PC-9 (cell line): ENCODE measurements around the gene ZFAND3. TPM values are rescaled to one million over a fixed set of nuclear protein-coding genes. Genes with fewer than 3 reads are reported as not detected.

Experiments
- BruUV-seq: library from RNA; stranded (reverse); fragments of 400-500 nt; replicated peaks from 2 replicates; lab custom pipeline; 2021; lab: Mats Ljungman, UMichigan
- CTCF ChIA-PET: fragments of 300-600 bp; sonication (Branson Sonifier 250); formaldehyde crosslinking; loops from one replicate; lab custom pipeline; 2022; ENCODE audit warnings: antibody characterized with exemption; lab: Charles Lee
- POLR2A ChIA-PET: fragments of 300-600 bp; sonication (Branson Sonifier 250); formaldehyde crosslinking; loops from one replicate; lab custom pipeline; 2022; ENCODE audit warnings: antibody characterized with exemption; ENCODE audit not compliant: unreplicated experiment; lab: Charles Lee
- DNase-seq, 2 experiments: peaks; one replicate each; pipeline versions ENCODE4 v3.0.0 to v3.0.0-alpha.2; 2015 to 2022; ENCODE audit warnings: mixed read lengths in 1 of 2
- H2AFZ ChIP-seq: fragments of 200-600 bp; sonication (generic); 2 replicates; pipeline ENCODE4 v1.8.1; 2017; ENCODE audit warnings: antibody characterized with exemption
- H3F3A ChIP-seq: fragments of 200-600 bp; sonication (generic); 2 replicates; pipeline ENCODE4 v1.8.1; 2017; ENCODE audit warnings: antibody characterized with exemption, mild to moderate bottlenecking, low read depth; ENCODE audit not compliant: insufficient read depth
- H3K27ac ChIP-seq: fragments of 200-600 bp; sonication (generic); 2 replicates; pipeline ENCODE4 v1.6.1; 2016; ENCODE audit warnings: mixed run types
- H3K27me3 ChIP-seq: fragments of 200-600 bp; sonication (generic); 2 replicates; pipeline ENCODE4 v1.6.1; 2016; ENCODE audit warnings: low read depth, mixed run types; ENCODE audit not compliant: insufficient read depth
- H3K36me3 ChIP-seq: fragments of 200-600 bp; sonication (generic); 2 replicates; pipeline ENCODE4 v1.6.1; 2016; ENCODE audit warnings: low read depth, mixed run types
- H3K4me1 ChIP-seq: fragments of 200-600 bp; sonication (generic); replicated peaks from 2 replicates; pipeline ENCODE4 v1.6.1; 2016; ENCODE audit warnings: mixed run types; ENCODE audit not compliant: insufficient read depth
- H3K4me2 ChIP-seq: fragments of 200-600 bp; sonication (generic); 2 replicates; pipeline ENCODE4 v1.6.1; 2017; ENCODE audit warnings: mixed run types
- H3K4me3 ChIP-seq: fragments of 200-600 bp; sonication (generic); 2 replicates; pipeline ENCODE4 v1.6.1; 2016; ENCODE audit warnings: mixed run types
- H3K79me2 ChIP-seq: fragments of 200-600 bp; sonication (generic); 2 replicates; pipeline ENCODE4 v1.6.1; 2017; ENCODE audit warnings: low read depth, mixed run types
- H3K9me2 ChIP-seq: fragments of 200-600 bp; sonication (generic); 2 replicates; pipeline ENCODE4 v1.8.1; 2017; ENCODE audit warnings: mild to moderate bottlenecking; ENCODE audit not compliant: insufficient read depth
- H3K9me3 ChIP-seq: fragments of 200-600 bp; sonication (generic); 2 replicates; pipeline ENCODE4 v1.8.1; 2016; ENCODE audit warnings: low read depth; ENCODE audit not compliant: insufficient read depth
- H4K20me1 ChIP-seq: fragments of 200-600 bp; sonication (generic); 2 replicates; pipeline ENCODE4 v1.8.1; 2017; ENCODE audit not compliant: insufficient read depth
- EZH2 ChIP-seq: fragments of 200-600 bp; sonication (generic); IDR thresholded peaks from 2 replicates; pipeline ENCODE4 v1.8.0; 2017; ENCODE audit warnings: antibody characterized with exemption, low read depth
- intact Hi-C: fragments of 100-400 bp; cut with micrococcal nuclease; formaldehyde crosslinking; loops from one replicate; pipeline ENCODE4 v1.10.0; 2022; ENCODE audit not compliant: unreplicated experiment
- total RNA-seq: library from RNA; stranded (reverse); gene quantifications from 2 replicates; pipeline ENCODE4 v1.2.3, GENCODE V29; 2021
- TF ChIP-seq, protein P1 (sequence below): fragments of 200-600 bp; sonication (generic); conservative IDR thresholded peaks from 2 replicates; pipeline ENCODE4 v1.6.1; 2017; ENCODE audit warnings: mixed run types, antibody characterized with exemption, mild to moderate bottlenecking, moderate library complexity

Gene ZFAND3
- total RNA-seq, 1 experiment from 2014 or later = 46.8 TPM

DNA sequence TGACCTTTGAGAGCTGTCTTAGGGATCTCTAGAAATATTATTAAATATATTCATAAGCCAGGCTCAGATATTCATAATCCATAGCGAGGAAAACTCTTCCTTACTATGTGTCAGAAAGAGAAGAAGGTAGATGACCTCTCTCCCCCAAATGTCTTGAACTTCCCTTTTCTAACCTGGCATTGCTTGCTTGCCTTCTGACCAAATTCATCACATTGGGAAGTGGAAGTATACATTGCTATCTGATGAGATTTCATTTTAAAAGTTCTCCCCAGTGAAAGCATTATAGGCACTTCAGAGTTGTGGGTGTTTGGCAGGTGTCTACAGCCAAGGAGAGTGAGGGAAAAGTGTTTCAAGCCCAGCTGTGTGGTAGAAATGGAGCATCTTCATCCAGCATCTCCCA lies 197.3 kb downstream of the ZFAND3 start:
- intact Hi-C loops = loop anchor here (10.0 kb wide), 2 partner anchors 222 to 322 kb away; partner anchors contain the start of gene MDGA1
- Histone ChIP-seq H3K79me2 (peaks cover 30% of the 10 kb centered on the region), H3K4me3 (no peak overlapping the region), H3K9me2 (no peaks in the 10 kb centered on the region), H3K4me1 (no peaks in the 10 kb centered on the region), H3K27me3 (no peaks in the 10 kb centered on the region), H3K27ac (no peak overlapping the region), H3K4me2 (no peak overlapping the region), H4K20me1 (peaks cover 72% of the 10 kb centered on the region), H3F3A (no peaks in the 10 kb centered on the region), H3K9me3 (no peaks in the 10 kb centered on the region), H2AFZ (no peak overlapping the region), H3K36me3 (no peaks in the 10 kb centered on the region)
- TF ChIP-seq, protein P1, sequence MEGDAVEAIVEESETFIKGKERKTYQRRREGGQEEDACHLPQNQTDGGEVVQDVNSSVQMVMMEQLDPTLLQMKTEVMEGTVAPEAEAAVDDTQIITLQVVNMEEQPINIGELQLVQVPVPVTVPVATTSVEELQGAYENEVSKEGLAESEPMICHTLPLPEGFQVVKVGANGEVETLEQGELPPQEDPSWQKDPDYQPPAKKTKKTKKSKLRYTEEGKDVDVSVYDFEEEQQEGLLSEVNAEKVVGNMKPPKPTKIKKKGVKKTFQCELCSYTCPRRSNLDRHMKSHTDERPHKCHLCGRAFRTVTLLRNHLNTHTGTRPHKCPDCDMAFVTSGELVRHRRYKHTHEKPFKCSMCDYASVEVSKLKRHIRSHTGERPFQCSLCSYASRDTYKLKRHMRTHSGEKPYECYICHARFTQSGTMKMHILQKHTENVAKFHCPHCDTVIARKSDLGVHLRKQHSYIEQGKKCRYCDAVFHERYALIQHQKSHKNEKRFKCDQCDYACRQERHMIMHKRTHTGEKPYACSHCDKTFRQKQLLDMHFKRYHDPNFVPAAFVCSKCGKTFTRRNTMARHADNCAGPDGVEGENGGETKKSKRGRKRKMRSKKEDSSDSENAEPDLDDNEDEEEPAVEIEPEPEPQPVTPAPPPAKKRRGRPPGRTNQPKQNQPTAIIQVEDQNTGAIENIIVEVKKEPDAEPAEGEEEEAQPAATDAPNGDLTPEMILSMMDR = no peak
- TF ChIP-seq EZH2 = no peak
- DNase-seq = no peak
- no TSS peak for BruUV-seq
- POLR2A ChIA-PET = no interaction called here
- CTCF ChIA-PET = interaction anchor here (0.6 to 0.7 kb wide), 3 partner anchors 15 to 477 kb away, joined by 3 to 7 read pairs (median 4); no protein-coding TSS in a partner anchor

DNA sequence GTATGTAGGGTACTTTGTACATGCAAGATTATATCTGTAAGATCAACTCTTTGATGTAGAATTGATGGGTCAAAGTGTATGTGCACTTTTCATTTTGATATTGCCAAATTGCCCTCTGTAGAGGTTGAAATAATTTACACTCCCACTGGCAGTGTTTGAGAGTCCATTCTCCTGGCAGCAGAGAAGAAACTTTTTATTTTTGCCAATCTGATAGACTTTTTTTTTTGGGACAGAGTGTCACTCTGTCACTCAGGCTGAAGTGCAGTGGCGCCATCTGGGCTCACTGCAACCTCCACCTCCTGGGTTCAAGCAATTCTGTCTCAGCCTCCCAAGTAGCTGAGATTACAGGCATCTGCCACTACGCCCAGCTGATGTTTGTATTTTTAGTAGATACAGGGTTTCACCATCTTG lies 199.2 kb downstream of the ZFAND3 start:
- Histone ChIP-seq H3K4me3 (no peak overlapping the region), H2AFZ (no peak overlapping the region), H3K36me3 (no peaks in the 10 kb centered on the region), H3K27ac (no peak overlapping the region), H3K4me2 (no peak overlapping the region), H3K9me2 (no peaks in the 10 kb centered on the region), H3K79me2 (peaks cover 26% of the 10 kb centered on the region), H3K27me3 (no peaks in the 10 kb centered on the region), H3K9me3 (no peaks in the 10 kb centered on the region), H4K20me1 (peaks cover 64% of the 10 kb centered on the region), H3K4me1 (no peaks in the 10 kb centered on the region), H3F3A (no peaks in the 10 kb centered on the region)
- no peak for DNase-seq
- no TSS peak for BruUV-seq
- POLR2A ChIA-PET = no interaction called here
- CTCF ChIA-PET = no interaction called here
- intact Hi-C loops = loop anchor here (10.0 kb wide), 2 partner anchors 224 to 324 kb away; partner anchors contain the start of gene MDGA1
- TF ChIP-seq, protein P1 = no peak
- TF ChIP-seq EZH2 = no peak

DNA sequence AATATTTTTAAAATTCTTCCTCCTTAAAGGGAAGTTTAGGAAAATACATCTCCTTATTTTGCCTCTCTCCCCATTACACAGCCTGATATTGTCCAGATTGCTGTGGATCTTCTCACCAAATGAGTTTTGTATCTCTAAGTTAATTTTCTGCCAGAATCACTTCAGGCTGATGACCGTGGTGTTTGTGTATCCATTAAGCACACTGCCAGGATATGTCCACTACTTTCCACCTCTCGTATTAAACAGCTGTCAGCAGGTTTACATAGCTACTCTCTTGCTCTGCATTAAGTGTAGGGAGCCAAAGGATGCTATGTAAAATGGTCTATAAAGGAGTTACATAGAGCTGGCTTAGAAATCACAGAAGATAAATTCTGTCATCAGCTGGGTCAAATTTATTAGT lies 201.1 kb downstream of the ZFAND3 start:
- TF ChIP-seq, protein P1 = no peak
- no peak for TF ChIP-seq EZH2
- no peaks in the 10 kb centered on the region for H3K9me2 ChIP-seq
- no peaks in the 10 kb centered on the region for H3K27me3 ChIP-seq
- no peaks in the 10 kb centered on the region for H3K36me3 ChIP-seq
- BruUV-seq = no TSS peak
- peaks cover 52% of the 10 kb centered on the region for H4K20me1 ChIP-seq
- intact Hi-C loops = no loop called here
- ChIA-PET CTCF (no interaction called here), POLR2A (no interaction called here)
- no peak overlapping the region for H2AFZ ChIP-seq
- no peaks in the 10 kb centered on the region for H3K4me1 ChIP-seq
- peaks cover 20% of the 10 kb centered on the region for H3K79me2 ChIP-seq
- no peak overlapping the region for H3K27ac ChIP-seq
- no peak for DNase-seq
- peaks cover 7% of the 10 kb centered on the region; the same call in 1 of the 2 replicates for H3F3A ChIP-seq
- no peak overlapping the region for H3K4me2 ChIP-seq
- H3K4me3 ChIP-seq = no peak overlapping the region
- H3K9me3 ChIP-seq = peaks cover 9% of the 10 kb centered on the region; the same call in 1 of the 2 replicates
